AG04450 (cell line): ENCODE measurements around the gene RACK1. TPM values are rescaled to one million over a fixed set of nuclear protein-coding genes. Genes with fewer than 3 reads are reported as not detected.

ENCODE experiments used
- CTCF ChIA-PET: fragments of 300-600, 350-600 bp; formaldehyde crosslinking; extraction: SDS; loops from one replicate; lab custom pipeline; 2022; ENCODE audit warnings: antibody characterized with exemption, inconsistent platforms; lab: Charles Lee
- POLR2A ChIA-PET: fragments of 350-600 bp; formaldehyde crosslinking; extraction: SDS; loops from one replicate; lab custom pipeline; 2021; ENCODE audit warnings: antibody characterized with exemption, inconsistent platforms; lab: Yijun Ruan, JAX
- DNase-seq: peaks from one replicate; pipeline ENCODE4 v3.0.0-alpha.2; 2011; ENCODE audit warnings: low read depth, low spot score
- H3K27ac ChIP-seq: one replicate; pipeline ENCODE4 v1.5.1; 2012; ENCODE audit warnings: low read depth, low read length, control low read depth
- H3K27me3 ChIP-seq: one replicate; pipeline ENCODE4 v1.6.0; 2012; ENCODE audit warnings: low read length; ENCODE audit not compliant: control insufficient read depth, insufficient read depth
- H3K4me3 ChIP-seq: 2 replicates; pipeline ENCODE4 v1.5.1; 2011; ENCODE audit warnings: mild to moderate bottlenecking, low read depth, low read length, control low read depth
- H3K9me3 ChIP-seq: 2 replicates; pipeline ENCODE4 v1.5.1; 2012; ENCODE audit warnings: low read length; ENCODE audit not compliant: control insufficient read depth, insufficient read depth
- CTCF ChIP-seq: IDR thresholded peaks from 2 replicates; pipeline ENCODE4 v1.5.1; 2011; ENCODE audit warnings: low read depth, low read length, control low read depth, inconsistent platforms
- polyA plus RNA-seq: library from polyadenylated mRNA; depleted of rRNA; stranded (reverse); fragments of >200 nt; gene quantifications from 2 replicates; pipeline ENCODE4 v1.2.3, GENCODE V29; 2011

Gene RACK1
- polyA plus RNA-seq, 1 experiment: 4,422 TPM

- TF ChIP-seq CTCF: no peak
- H3K4me3 ChIP-seq: no peak overlapping the region
- no peaks in the 10 kb centered on the region for H3K9me3 ChIP-seq
- no peak for DNase-seq
- no peak overlapping the region for H3K27ac ChIP-seq
- POLR2A ChIA-PET: no interaction called here
- no peaks in the 10 kb centered on the region for H3K27me3 ChIP-seq
- CTCF ChIA-PET: interaction anchor here (0.6 kb wide), 1 partner anchor 1665 kb away, joined by 3 read pairs; no protein-coding TSS in a partner anchor
These were observed 6.6 kb downstream of the RACK1 start for GRCh38 chr5:181236954-181237641.

GRCh38 chr5:181236471-181236870, 7.2 kb downstream of the RACK1 start:
- TF ChIP-seq CTCF: no peak
- Histone ChIP-seq H3K27me3 (no peaks in the 10 kb centered on the region), H3K27ac (no peak overlapping the region), H3K9me3 (no peaks in the 10 kb centered on the region), H3K4me3 (no peak overlapping the region)
- ChIA-PET POLR2A (no interaction called here), CTCF (interaction anchor here (0.6 kb wide), 1 partner anchor 1664 kb away, joined by 3 read pairs; no protein-coding TSS in a partner anchor)
- DNase-seq: no peak

GRCh38 chr5:181235689-181236366, 7.9 kb downstream of the RACK1 start:
- ChIA-PET POLR2A (interaction anchor here (0.7 to 2.8 kb wide), 4 partner anchors 8 to 29 kb away, joined by 3 to 15 read pairs (median 5); partner anchors contain the start of genes RACK1 and TRIM41), CTCF (no interaction called here)
- H3K27ac ChIP-seq: peak overlapping the region; percentile 39
- no peak for TF ChIP-seq CTCF
- no peaks in the 10 kb centered on the region for H3K27me3 ChIP-seq
- H3K4me3 ChIP-seq: no peak overlapping the region
- DNase-seq: no peak
- H3K9me3 ChIP-seq: no peaks in the 10 kb centered on the region

GRCh38 chr5:181235323-181235688, 8.4 kb downstream of the RACK1 start:
- Histone ChIP-seq H3K27me3 (no peaks in the 10 kb centered on the region), H3K27ac (peak overlapping the region; percentile 39), H3K4me3 (no peak overlapping the region), H3K9me3 (no peaks in the 10 kb centered on the region)
- CTCF ChIA-PET: no interaction called here
- no peak for DNase-seq
- no peak for TF ChIP-seq CTCF
- POLR2A ChIA-PET: interaction anchor here (0.7 to 2.8 kb wide), 4 partner anchors 9 to 28 kb away, joined by 3 to 15 read pairs (median 5); partner anchors contain the start of genes RACK1 and TRIM41
